ENCODE data around the gene TCEAL7. TPM values are rescaled to one million over a fixed set of nuclear protein-coding genes. Genes with fewer than 3 reads are reported as not detected.

TCEAL7 gene
- total RNA-seq, 1 donor from 2014 or later: 13.4 TPM

- DNase-seq (ENCODE audit: extremely low spot score, unreplicated experiment): no peak
- peak within 1 kb of the TSS; percentile 68 for H3K4me3 Mint-ChIP-seq (ENCODE audit: unreplicated experiment)
- H3K9me3 Mint-ChIP-seq (ENCODE audit: unreplicated experiment): peaks cover 9% of the 10 kb centered on the region
- no peaks in the 10 kb centered on the region for H3K4me1 Mint-ChIP-seq (ENCODE audit: unreplicated experiment)
- no peak for TF ChIP-seq CTCF (IDR thresholded peaks at IDR 0.05)
- no peaks in the 10 kb centered on the region for H3K36me3 Mint-ChIP-seq (ENCODE audit: unreplicated experiment)
- no peak within 1 kb of the TSS for H3K27ac Mint-ChIP-seq (ENCODE audit: unreplicated experiment)
- H3K27me3 Mint-ChIP-seq (ENCODE audit: unreplicated experiment): peaks cover 31% of the 10 kb centered on the region
These were observed 19.3 kb upstream of the TCEAL7 start, which contains the start of gene BEX2 for GRCh38 chrX:103310555-103311398. Gene BEX2 (minus strand): TSS chrX:103310990. CDS start chrX:103309976, 1,014 bp downstream.

GRCh38 chrX:103311399-103311780 lies 18.6 kb upstream of the TCEAL7 start:
- no peak for DNase-seq (ENCODE audit: extremely low spot score, unreplicated experiment)
- no peaks in the 10 kb centered on the region for H3K4me1 Mint-ChIP-seq (ENCODE audit: unreplicated experiment)
- H3K27me3 Mint-ChIP-seq (ENCODE audit: unreplicated experiment): peaks cover 27% of the 10 kb centered on the region
- no peaks in the 10 kb centered on the region for H3K36me3 Mint-ChIP-seq (ENCODE audit: unreplicated experiment)
- TF ChIP-seq CTCF (IDR thresholded peaks at IDR 0.05): no peak
- peak overlapping the region; percentile 68 for H3K4me3 Mint-ChIP-seq (ENCODE audit: unreplicated experiment)
- peaks cover 4% of the 10 kb centered on the region for H3K9me3 Mint-ChIP-seq (ENCODE audit: unreplicated experiment)
- H3K27ac Mint-ChIP-seq (ENCODE audit: unreplicated experiment): no peak overlapping the region

GRCh38 chrX:103330681-103331288 lies 746 bp downstream of the TCEAL7 start:
- peaks cover 10% of the 10 kb centered on the region for H3K4me1 Mint-ChIP-seq (ENCODE audit: unreplicated experiment)
- H3K27me3 Mint-ChIP-seq (ENCODE audit: unreplicated experiment): peaks cover 10% of the 10 kb centered on the region
- no peak for DNase-seq (ENCODE audit: extremely low spot score, unreplicated experiment)
- H3K27ac Mint-ChIP-seq (ENCODE audit: unreplicated experiment): peak overlapping the region; percentile 64
- no peaks in the 10 kb centered on the region for H3K36me3 Mint-ChIP-seq (ENCODE audit: unreplicated experiment)
- peak overlapping the region; percentile 65 for H3K4me3 Mint-ChIP-seq (ENCODE audit: unreplicated experiment)
- H3K9me3 Mint-ChIP-seq (ENCODE audit: unreplicated experiment): peaks cover 6% of the 10 kb centered on the region
- TF ChIP-seq CTCF (IDR thresholded peaks at IDR 0.05): no peak

- Mint-ChIP-seq H3K36me3 (ENCODE audit: unreplicated experiment) (no peaks in the 10 kb centered on the region), H3K27ac (ENCODE audit: unreplicated experiment) (no peak overlapping the region), H3K4me3 (ENCODE audit: unreplicated experiment) (no peak overlapping the region), H3K27me3 (ENCODE audit: unreplicated experiment) (peaks cover 5% of the 10 kb centered on the region), H3K9me3 (ENCODE audit: unreplicated experiment) (no peaks in the 10 kb centered on the region), H3K4me1 (ENCODE audit: unreplicated experiment) (no peaks in the 10 kb centered on the region)
- TF ChIP-seq CTCF (IDR thresholded peaks at IDR 0.05): no peak
- no peak for DNase-seq (ENCODE audit: extremely low spot score, unreplicated experiment)
These were observed 8.6 kb downstream of the TCEAL7 start for GRCh38 chrX:103338663-103339062.

- H3K27ac Mint-ChIP-seq (ENCODE audit: unreplicated experiment): no peak overlapping the region
- DNase-seq (ENCODE audit: extremely low spot score, unreplicated experiment): no peak
- H3K27me3 Mint-ChIP-seq (ENCODE audit: unreplicated experiment): no peaks in the 10 kb centered on the region
- TF ChIP-seq CTCF (IDR thresholded peaks at IDR 0.05): peak; percentile 73
- H3K4me1 Mint-ChIP-seq (ENCODE audit: unreplicated experiment): no peaks in the 10 kb centered on the region
- H3K36me3 Mint-ChIP-seq (ENCODE audit: unreplicated experiment): no peaks in the 10 kb centered on the region
- no peaks in the 10 kb centered on the region for H3K9me3 Mint-ChIP-seq (ENCODE audit: unreplicated experiment)
- no peak overlapping the region for H3K4me3 Mint-ChIP-seq (ENCODE audit: unreplicated experiment)
These were observed 13.1 kb downstream of the TCEAL7 start for GRCh38 chrX:103343105-103343504.

Data from osteocyte (in vitro differentiated cells).